OCI-LY7 (cell line): ENCODE results near the gene ANKS1B. TPM values are rescaled to one million over a fixed set of nuclear protein-coding genes. Genes with fewer than 3 reads are reported as not detected.
A peak's percentile ranks its signal among the peaks of the same experiment; 100 is the strongest.

Source experiments
- BruUV-seq: library from RNA; stranded (reverse); fragments of 400-500 nt; replicated peaks from 2 replicates; lab custom pipeline; 2021; lab: Mats Ljungman, UMichigan
- CTCF ChIA-PET: fragments of 300-600 bp; sonication (Branson Sonifier 250); formaldehyde crosslinking; loops from one replicate; lab custom pipeline; 2022; ENCODE audit warnings: antibody characterized with exemption; ENCODE audit not compliant: unreplicated experiment; lab: Charles Lee
- POLR2A ChIA-PET: fragments of 300-600 bp; sonication (Branson Sonifier 250); formaldehyde crosslinking; loops from one replicate; lab custom pipeline; 2022; ENCODE audit warnings: antibody characterized with exemption; lab: Charles Lee
- DNase-seq: peaks from one replicate; pipeline ENCODE4 v3.0.0-alpha.2; 2015; ENCODE audit warnings: low spot score
- H2AFZ ChIP-seq: fragments of 200-600 bp; sonication (generic), shearing (Covaris generic); 2 replicates; pipeline ENCODE4 v1.6.1; 2014; ENCODE audit warnings: mild to moderate bottlenecking, antibody characterized with exemption, low read length, moderate library complexity
- H3K27ac ChIP-seq: fragments of 200-600 bp; sonication (generic); 2 replicates; pipeline ENCODE4 v1.5.1; 2014; ENCODE audit warnings: mixed run types, low read depth, mild to moderate bottlenecking, moderate library complexity, low read length, inconsistent platforms; ENCODE audit not compliant: poor library complexity, severe bottlenecking
- H3K36me3 ChIP-seq: fragments of 200-600 bp; sonication (generic); 2 replicates; pipeline ENCODE4 v1.6.1; 2014; ENCODE audit warnings: mild to moderate bottlenecking, antibody characterized with exemption, low read length, moderate library complexity, mixed read lengths; ENCODE audit not compliant: insufficient read depth
- H3K4me1 ChIP-seq: fragments of 200-600 bp; sonication (generic); 2 replicates; pipeline ENCODE4 v1.5.1; 2014; ENCODE audit warnings: mild to moderate bottlenecking, low read length; ENCODE audit not compliant: insufficient read depth, poor library complexity, severe bottlenecking
- H3K4me2 ChIP-seq: fragments of 200-600 bp; sonication (generic); 2 replicates; pipeline ENCODE4 v1.6.1; 2014; ENCODE audit warnings: mild to moderate bottlenecking, low read length
- H3K4me3 ChIP-seq: fragments of 200-600 bp; sonication (generic); 2 replicates; pipeline ENCODE4 v1.5.1; 2014; ENCODE audit warnings: mild to moderate bottlenecking, low read depth, low read length; ENCODE audit not compliant: poor library complexity, severe bottlenecking
- H3K79me2 ChIP-seq: fragments of 200-600 bp; sonication (generic); 2 replicates; pipeline ENCODE4 v1.6.1; 2016; ENCODE audit warnings: low read depth, mild to moderate bottlenecking, low read length, moderate library complexity, mixed read lengths; ENCODE audit not compliant: insufficient read depth
- H3K9me2 ChIP-seq: fragments of 200-600 bp; sonication (generic); 2 replicates; pipeline ENCODE4 v1.6.1; 2016; ENCODE audit warnings: mild to moderate bottlenecking, low read length, mixed read lengths; ENCODE audit not compliant: insufficient read depth
- H3K9me3 ChIP-seq: fragments of 200-600 bp; sonication (generic); 2 replicates; pipeline ENCODE4 v1.6.1; 2014; ENCODE audit warnings: mild to moderate bottlenecking, mixed run types, low read length, mixed read lengths
- H4K20me1 ChIP-seq: fragments of 200-600 bp; sonication (generic); 2 replicates; pipeline ENCODE4 v1.6.1; 2014; ENCODE audit warnings: mild to moderate bottlenecking, antibody characterized with exemption, low read length, moderate library complexity, mixed read lengths; ENCODE audit not compliant: insufficient read depth
- CTCF ChIP-seq: fragments of 200-600 bp; sonication (generic); conservative IDR thresholded peaks from 2 replicates; pipeline ENCODE4 v1.5.1; 2014; ENCODE audit warnings: mild to moderate bottlenecking, antibody characterized with exemption, low read length, moderate library complexity, mixed read lengths
- EZH2phosphoT487 ChIP-seq: fragments of 200-600 bp; sonication (generic); IDR thresholded peaks from 2 replicates; pipeline ENCODE4 v1.6.1; 2018; ENCODE audit warnings: low read depth, borderline replicate concordance, mild to moderate bottlenecking, mixed run types, antibody characterized with exemption, low read length, moderate library complexity, mixed read lengths
- intact Hi-C: fragments of 100-400 bp; cut with micrococcal nuclease; formaldehyde crosslinking; loops from one replicate; pipeline ENCODE4 v1.10.0; 2022; ENCODE audit not compliant: unreplicated experiment
- total RNA-seq, 2 experiments: library from RNA; depleted of rRNA in 1 of 2; stranded (reverse); fragments of >200 nt in 1 of 2; shearing (Covaris generic) in 1 of 2; gene quantifications; 2 replicates each; pipeline ENCODE4 v1.2.3, GENCODE V29; 2014 to 2022

Gene ANKS1B
- total RNA-seq, 2 experiments from 2014 or later, result 2.9 to 6.0 TPM

DNA sequence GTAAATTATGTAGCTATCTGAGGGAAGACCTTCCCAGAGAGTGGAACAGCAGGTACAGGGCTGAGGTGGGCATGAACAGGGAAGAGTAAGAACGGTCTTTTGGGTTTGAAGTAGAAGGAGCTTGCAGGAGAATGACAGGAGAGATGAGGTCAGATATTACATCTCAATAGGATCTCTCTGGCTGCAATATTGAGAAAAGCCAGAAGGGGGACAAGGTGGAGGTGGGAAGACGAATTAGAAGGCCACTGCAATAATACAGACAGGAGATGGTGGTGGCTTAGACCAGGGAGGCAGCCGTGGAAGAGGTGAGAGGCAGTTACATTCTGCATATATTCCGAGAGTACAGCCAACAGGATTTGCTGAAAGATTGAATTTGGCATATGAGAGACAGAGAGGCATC lies 1029.5 kb downstream of the ANKS1B start:
- no peaks in the 10 kb centered on the region for H3K9me3 ChIP-seq
- H4K20me1 ChIP-seq, result no peaks in the 10 kb centered on the region
- H3K79me2 ChIP-seq, result no peaks in the 10 kb centered on the region
- H3K9me2 ChIP-seq, result no peaks in the 10 kb centered on the region
- CTCF ChIA-PET, result no interaction called here
- H3K27ac ChIP-seq, result no peak overlapping the region
- DNase-seq, result peak; percentile 49
- no peak for TF ChIP-seq EZH2phosphoT487
- peak; percentile 71 for TF ChIP-seq CTCF
- H3K4me3 ChIP-seq, result no peak overlapping the region
- intact Hi-C loops, result loop anchor here (5.0 kb wide), 1 partner anchor 42 kb away; no protein-coding TSS in a partner anchor
- POLR2A ChIA-PET, result no interaction called here
- H2AFZ ChIP-seq, result no peak overlapping the region
- no peaks in the 10 kb centered on the region for H3K4me1 ChIP-seq
- no TSS peak for BruUV-seq
- H3K4me2 ChIP-seq, result no peak overlapping the region
- H3K36me3 ChIP-seq, result no peaks in the 10 kb centered on the region

- Histone ChIP-seq H3K79me2 (no peaks in the 10 kb centered on the region), H3K4me3 (no peak overlapping the region), H3K9me3 (no peaks in the 10 kb centered on the region), H3K27ac (no peak overlapping the region), H3K4me1 (no peaks in the 10 kb centered on the region), H3K36me3 (no peaks in the 10 kb centered on the region), H3K4me2 (no peak overlapping the region), H4K20me1 (no peaks in the 10 kb centered on the region), H3K9me2 (no peaks in the 10 kb centered on the region), H2AFZ (no peak overlapping the region)
- no TSS peak for BruUV-seq
- DNase-seq, result no peak
- TF ChIP-seq CTCF (no peak), EZH2phosphoT487 (no peak)
- ChIA-PET CTCF (interaction anchor here (0.9 kb wide), 1 partner anchor 10 kb away, joined by 3 read pairs; no protein-coding TSS in a partner anchor), POLR2A (interaction anchor here (0.5 to 1.4 kb wide), 3 partner anchors 55 to 1171 kb away, joined by 3 to 4 read pairs (median 4); no protein-coding TSS in a partner anchor)
- intact Hi-C loops, result no loop called here
Observed at GRCh38 chr12:98954506-98954905, 1030.2 kb downstream of the ANKS1B start.

DNA sequence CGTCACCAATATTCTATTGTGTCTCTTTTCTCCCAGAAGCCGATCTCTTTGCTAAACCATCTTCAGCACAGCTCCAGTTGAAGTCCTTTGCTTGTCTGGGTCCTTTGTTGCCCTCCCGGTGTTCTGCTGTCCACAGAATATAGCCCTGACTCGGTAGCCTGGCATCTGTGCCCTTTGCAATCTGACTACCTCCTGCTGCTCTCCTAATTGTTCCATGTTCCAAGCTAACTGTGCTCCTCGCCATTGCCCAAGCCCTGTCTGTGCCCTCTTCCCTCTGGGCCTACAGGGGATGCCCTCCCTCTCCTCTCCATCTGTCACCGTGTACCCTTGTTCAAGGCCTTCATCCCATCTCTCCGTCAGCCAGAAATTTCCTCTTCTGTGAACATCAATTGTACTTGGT lies 1033.3 kb downstream of the ANKS1B start:
- no TSS peak for BruUV-seq

More for the DNA sequence above, 1033.3 kb downstream of the ANKS1B start:
- no peaks in the 10 kb centered on the region for H3K4me1 ChIP-seq
- no peak overlapping the region for H3K4me3 ChIP-seq
- DNase-seq, result no peak
- no peaks in the 10 kb centered on the region for H3K36me3 ChIP-seq
- no peak overlapping the region for H3K4me2 ChIP-seq
- H3K9me2 ChIP-seq, result no peaks in the 10 kb centered on the region
- ChIA-PET CTCF (no interaction called here), POLR2A (no interaction called here)
- intact Hi-C loops, result no loop called here
- no peaks in the 10 kb centered on the region for H3K79me2 ChIP-seq
- H3K9me3 ChIP-seq, result no peaks in the 10 kb centered on the region
- H2AFZ ChIP-seq, result no peak overlapping the region
- H4K20me1 ChIP-seq, result no peaks in the 10 kb centered on the region
- no peak overlapping the region for H3K27ac ChIP-seq
- no peak for TF ChIP-seq EZH2phosphoT487
- no peak for TF ChIP-seq CTCF
